Measurements from ENCODE around the gene CDK7. TPM values are rescaled to one million over a fixed set of nuclear protein-coding genes. Genes with fewer than 3 reads are reported as not detected.
A peak's percentile ranks its signal among the peaks of the same experiment; 100 is the strongest.

CDK7 gene
- total RNA-seq, 1 donor = 91.1 TPM

DNA sequence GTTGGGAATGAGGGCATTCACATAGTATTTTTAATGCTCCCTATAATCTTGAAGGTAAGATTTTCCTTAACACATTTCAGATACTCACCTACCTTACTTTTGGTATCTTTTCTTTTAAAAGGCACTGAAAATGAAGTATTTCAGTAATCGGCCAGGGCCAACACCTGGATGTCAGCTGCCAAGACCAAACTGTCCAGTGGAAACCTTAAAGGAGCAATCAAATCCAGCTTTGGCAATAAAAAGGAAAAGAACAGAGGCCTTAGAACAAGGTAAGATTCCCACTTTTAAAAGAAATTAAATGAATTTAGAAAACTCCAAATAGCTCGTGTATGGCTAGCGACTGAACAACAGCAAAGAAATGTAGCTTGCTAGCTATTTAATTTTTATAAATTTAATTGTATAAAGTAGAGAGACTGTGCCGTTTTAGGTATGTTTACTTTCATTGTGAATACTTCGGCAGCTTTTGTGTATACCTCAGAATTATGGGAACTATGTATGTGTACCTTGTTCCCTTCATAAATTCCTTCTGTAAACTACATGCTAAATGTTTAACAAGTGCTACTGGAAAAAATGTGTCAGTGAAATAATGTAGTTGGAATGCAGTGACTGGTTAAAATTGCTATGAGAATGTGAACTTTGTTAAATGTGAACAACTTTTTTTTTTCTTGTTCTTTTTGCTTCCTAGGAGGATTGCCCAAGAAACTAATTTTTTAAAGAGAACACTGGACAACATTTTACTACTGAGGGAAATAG, 41.9 kb downstream of the CDK7 start:
- no peak for TF ChIP-seq CTCF (IDR thresholded peaks at IDR 0.05; ENCODE audit: insufficient read depth, low read depth, low read length)
- no peak overlapping the region for H3K4me3 ChIP-seq (ENCODE audit: low read depth, low read length)
- peak; percentile 61 for DNase-seq (ENCODE audit: low read depth)

DNA sequence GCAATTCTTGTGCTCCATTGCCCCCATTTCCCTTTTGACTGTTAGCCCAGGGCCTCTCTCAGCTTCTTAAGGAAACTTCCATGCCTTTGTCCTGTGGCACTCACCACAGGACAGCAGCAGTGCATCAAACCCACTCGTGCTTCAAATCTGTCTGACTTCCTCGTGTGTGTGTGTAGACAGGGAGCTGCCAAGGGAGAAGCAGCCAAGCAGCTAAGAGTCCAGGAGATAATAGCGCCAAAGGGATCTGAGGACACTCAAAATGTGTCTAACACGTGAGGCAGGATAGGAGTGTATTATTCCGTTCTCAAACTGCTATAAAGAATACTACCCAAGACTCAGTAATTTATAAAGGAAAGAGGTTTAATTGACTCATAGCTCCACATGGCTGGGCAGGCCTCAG, 44.8 kb downstream of the CDK7 start:
- DNase-seq (ENCODE audit: low read depth) = no peak

GRCh38 chr5:69281114-69281513, 46.4 kb downstream of the CDK7 start:
- H3K4me3 ChIP-seq (ENCODE audit: low read depth, low read length) = no peak overlapping the region
- DNase-seq (ENCODE audit: low read depth) = no peak
- no peak for TF ChIP-seq CTCF (IDR thresholded peaks at IDR 0.05; ENCODE audit: insufficient read depth, low read depth, low read length)

More for the DNA sequence above, 44.8 kb downstream of the CDK7 start:
- no peak overlapping the region for H3K4me3 ChIP-seq (ENCODE audit: low read depth, low read length)
- no peak for TF ChIP-seq CTCF (IDR thresholded peaks at IDR 0.05; ENCODE audit: insufficient read depth, low read depth, low read length)

GRCh38 chr5:69284203-69284602, 49.5 kb downstream of the CDK7 start:
- TF ChIP-seq CTCF (IDR thresholded peaks at IDR 0.05; ENCODE audit: insufficient read depth, low read depth, low read length) = no peak
- no peak overlapping the region for H3K4me3 ChIP-seq (ENCODE audit: low read depth, low read length)
- no peak for DNase-seq (ENCODE audit: low read depth)

DNA sequence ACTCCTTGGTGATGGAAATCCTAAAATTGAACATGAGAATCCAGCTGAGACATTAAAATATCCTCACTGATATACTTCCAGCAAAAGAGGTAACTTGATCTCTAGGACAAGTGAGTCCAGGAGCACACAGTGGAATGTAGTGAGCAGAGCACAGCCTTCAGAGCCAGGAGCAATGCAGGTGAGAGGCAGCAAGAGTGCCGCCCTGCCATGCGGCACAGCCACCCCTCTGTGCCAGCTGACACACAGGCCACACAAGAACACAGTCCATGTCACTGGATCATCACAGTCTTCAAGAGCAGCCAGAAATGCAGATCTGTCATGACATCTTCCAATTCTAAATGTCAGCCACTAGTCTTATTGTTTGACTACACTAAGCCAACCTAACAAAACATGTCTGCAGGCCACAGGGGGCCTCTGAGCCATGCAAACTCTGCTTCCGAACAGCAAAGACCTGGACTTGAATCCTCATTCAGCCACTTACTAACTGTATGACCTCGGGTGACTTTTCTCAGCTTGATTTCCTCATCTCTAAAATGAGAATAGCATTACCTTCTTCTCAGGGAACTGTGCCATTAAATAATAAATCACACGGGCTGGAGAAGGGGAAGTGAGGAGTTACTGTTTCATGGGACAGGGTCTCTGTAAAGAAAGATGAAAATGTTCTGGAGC, 50.9 kb downstream of the CDK7 start:
- DNase-seq (ENCODE audit: low read depth) = no peak
- H3K4me3 ChIP-seq (ENCODE audit: low read depth, low read length) = no peak overlapping the region
- TF ChIP-seq CTCF (IDR thresholded peaks at IDR 0.05; ENCODE audit: insufficient read depth, low read depth, low read length) = no peak

- no peak overlapping the region for H3K4me3 ChIP-seq (ENCODE audit: low read depth, low read length)
- no peak for TF ChIP-seq CTCF (IDR thresholded peaks at IDR 0.05; ENCODE audit: insufficient read depth, low read depth, low read length)
- no peak for DNase-seq (ENCODE audit: low read depth)
Observed at GRCh38 chr5:69288069-69288468, 53.4 kb downstream of the CDK7 start.
